CD8-positive, alpha-beta memory T cell (primary cell): Measurements from ENCODE around the gene TOX2. TPM values are rescaled to one million over a fixed set of nuclear protein-coding genes. Genes with fewer than 3 reads are reported as not detected.

Source experiments
- CTCF ChIA-PET: fragments of 350-600 bp; sonication (Branson Sonifier 250); formaldehyde crosslinking; loops from one replicate; lab custom pipeline; 2021; ENCODE audit warnings: antibody characterized with exemption; lab: Charles Lee
- POLR2A ChIA-PET: fragments of 350-600 bp; sonication (Branson Sonifier 250); formaldehyde crosslinking; loops from one replicate; lab custom pipeline; 2021; ENCODE audit warnings: antibody characterized with exemption; lab: Charles Lee
- DNase-seq, 5 donors: peaks; one replicate each; pipeline versions ENCODE4 v3.0.0 to v3.0.0-alpha.2; 2020 to 2022; ENCODE audit warnings: mixed read lengths in 1 of 5
- H3K27ac ChIP-seq: one replicate; pipeline ENCODE4 v1.7.0; 2013; ENCODE audit warnings: low read depth, mild to moderate bottlenecking, low read length, moderate library complexity
- H3K27me3 ChIP-seq: 2 replicates; pipeline ENCODE4 v1.7.0; 2013; ENCODE audit warnings: low read length, mild to moderate bottlenecking; ENCODE audit not compliant: insufficient read depth, poor library complexity, severe bottlenecking
- H3K36me3 ChIP-seq: 2 replicates; pipeline ENCODE4 v1.7.0; 2013; ENCODE audit warnings: mild to moderate bottlenecking, low read length, moderate library complexity; ENCODE audit not compliant: insufficient read depth
- H3K4me1 ChIP-seq: 2 replicates; pipeline ENCODE4 v1.7.0; 2013; ENCODE audit warnings: mild to moderate bottlenecking, low read length, moderate library complexity; ENCODE audit not compliant: insufficient read depth
- H3K4me3 ChIP-seq: 2 replicates; pipeline ENCODE4 v1.7.0; 2013; ENCODE audit warnings: mild to moderate bottlenecking, low read length
- H3K9me3 ChIP-seq: 2 replicates; pipeline ENCODE4 v1.7.0; 2013; ENCODE audit warnings: mild to moderate bottlenecking, low read length
- H3K27ac Mint-ChIP-seq, 8 donors: one replicate each; pipeline ENCODE4 v1.8.0; 2020 to 2021; ENCODE audit warnings: mixed read lengths in 8 of 8, mild to moderate bottlenecking in 6 of 8, inconsistent platforms in 3 of 8, moderate library complexity in 3 of 8
- H3K27me3 Mint-ChIP-seq, 2 donors: one replicate each; pipeline ENCODE4 v1.8.0; 2020 to 2021; ENCODE audit warnings: mixed read lengths in 2 of 2, mild to moderate bottlenecking in 1 of 2, moderate library complexity in 1 of 2
- H3K36me3 Mint-ChIP-seq, 3 donors: one replicate each; pipeline ENCODE4 v1.8.0; 2020 to 2021; ENCODE audit warnings: mixed read lengths in 3 of 3, inconsistent platforms in 1 of 3, mild to moderate bottlenecking in 1 of 3
- H3K4me1 Mint-ChIP-seq, 3 donors: one replicate each; pipeline ENCODE4 v1.8.0; 2020 to 2021; ENCODE audit warnings: mixed read lengths in 3 of 3, inconsistent platforms in 1 of 3, mild to moderate bottlenecking in 1 of 3
- H3K4me3 Mint-ChIP-seq, 7 donors: one replicate each; pipeline ENCODE4 v1.8.0; 2020 to 2021; ENCODE audit warnings: mixed read lengths in 7 of 7, mild to moderate bottlenecking in 6 of 7, moderate library complexity in 4 of 7, inconsistent platforms in 2 of 7
- H3K9me3 Mint-ChIP-seq, 5 donors: one replicate each; pipeline ENCODE4 v1.8.0; 2020 to 2022; ENCODE audit warnings: mixed read lengths in 5 of 5, mild to moderate bottlenecking in 3 of 5, moderate library complexity in 2 of 5, inconsistent platforms in 1 of 5
- polyA plus RNA-seq: library from polyadenylated mRNA; unstranded; fragments of 300-500 nt; fragmentation: Illumina TruSeq; gene quantifications from one replicate; pipeline ENCODE4 v1.2.3, GENCODE V29; 2021
- total RNA-seq, 2 experiments: library from RNA; stranded (reverse); gene quantifications; one replicate each; pipeline ENCODE4 v1.2.3, GENCODE V29; 2021

The TOX2 gene
- total and polyA plus RNA-seq, 3 experiments from 2014 or later: 0.35 to 1.2 (median 0.39) TPM

- peaks cover 32 to 44% (median 32%) of the 10 kb centered on the region in 3 donors for H3K4me1 Mint-ChIP-seq
- no peaks in the 10 kb centered on the region for H3K9me3 ChIP-seq
- peaks cover 35% of the 10 kb centered on the region for H3K4me1 ChIP-seq
- ChIA-PET CTCF (interaction anchor here (1.0 to 1.3 kb wide), 4 partner anchors 14 to 268 kb away, joined by 3 read pairs; no protein-coding TSS in a partner anchor), POLR2A (no interaction called here)
- H3K4me3 ChIP-seq: no peak overlapping the region
- H3K27ac ChIP-seq: no peak overlapping the region
- no peaks in the 10 kb centered on the region for H3K9me3 Mint-ChIP-seq
- H3K36me3 Mint-ChIP-seq: no peaks in the 10 kb centered on the region
- no peaks in the 10 kb centered on the region for H3K36me3 ChIP-seq
- no peak overlapping the region for H3K27ac Mint-ChIP-seq
- no peak overlapping the region for H3K4me3 Mint-ChIP-seq
- peaks cover 26 to 28% of the 10 kb centered on the region in 2 donors for H3K27me3 Mint-ChIP-seq
- no peaks in the 10 kb centered on the region for H3K27me3 ChIP-seq
- no peak for DNase-seq
These were observed 103.2 kb downstream of the TOX2 start for GRCh38 chr20:44017905-44018258.

- Mint-ChIP-seq H3K27ac (no peak overlapping the region), H3K4me1 (peaks cover 28 to 44% (median 32%) of the 10 kb centered on the region in 3 donors), H3K27me3 (peaks cover 25 to 27% of the 10 kb centered on the region in 2 donors), H3K4me3 (peak overlapping the region in 2 of 7 donors; percentile 36 to 82), H3K36me3 (no peaks in the 10 kb centered on the region), H3K9me3 (no peaks in the 10 kb centered on the region)
- Histone ChIP-seq H3K4me3 (no peak overlapping the region), H3K27ac (no peak overlapping the region), H3K36me3 (no peaks in the 10 kb centered on the region), H3K4me1 (peaks cover 35% of the 10 kb centered on the region), H3K27me3 (no peaks in the 10 kb centered on the region), H3K9me3 (no peaks in the 10 kb centered on the region)
- DNase-seq: no peak
- CTCF ChIA-PET: interaction anchor here (1.0 to 1.3 kb wide), 5 partner anchors 14 to 268 kb away, joined by 3 read pairs; no protein-coding TSS in a partner anchor
- POLR2A ChIA-PET: no interaction called here
These were observed 103.7 kb downstream of the TOX2 start for GRCh38 chr20:44018259-44018941.

GRCh38 chr20:44018942-44019637 lies 104.4 kb downstream of the TOX2 start:
- ChIA-PET POLR2A (no interaction called here), CTCF (interaction anchor here (0.6 to 1.1 kb wide), 5 partner anchors 13 to 250 kb away, joined by 3 read pairs; no protein-coding TSS in a partner anchor)
- no peak overlapping the region for H3K27ac ChIP-seq
- no peaks in the 10 kb centered on the region for H3K9me3 ChIP-seq
- H3K27ac Mint-ChIP-seq: peak overlapping the region in 5 of 8 donors; percentile 12 to 70 (median 54)
- peaks cover 22 to 23% of the 10 kb centered on the region in 2 donors for H3K27me3 Mint-ChIP-seq
- no peaks in the 10 kb centered on the region for H3K9me3 Mint-ChIP-seq
- H3K36me3 ChIP-seq: no peaks in the 10 kb centered on the region
- H3K4me3 Mint-ChIP-seq: peak overlapping the region; percentile 29 to 82 (median 71)
- peak overlapping the region; percentile 40 for H3K4me3 ChIP-seq
- H3K27me3 ChIP-seq: no peaks in the 10 kb centered on the region
- H3K36me3 Mint-ChIP-seq: no peaks in the 10 kb centered on the region
- no peak for DNase-seq
- peaks cover 35% of the 10 kb centered on the region for H3K4me1 ChIP-seq
- peaks cover 28 to 44% (median 32%) of the 10 kb centered on the region in 3 donors for H3K4me1 Mint-ChIP-seq

GRCh38 chr20:44019638-44020335 lies 105.1 kb downstream of the TOX2 start:
- H3K4me3 Mint-ChIP-seq: peak overlapping the region; percentile 29 to 82 (median 71)
- peak overlapping the region in 7 of 8 donors; percentile 22 to 87 (median 61) for H3K27ac Mint-ChIP-seq
- no peaks in the 10 kb centered on the region for H3K36me3 ChIP-seq
- DNase-seq: peak in 3 of 5 donors; percentile 14 to 53 (median 14)
- ChIA-PET CTCF (interaction anchor here (0.6 to 0.9 kb wide), 2 partner anchors 179 to 250 kb away, joined by 3 read pairs; no protein-coding TSS in a partner anchor), POLR2A (no interaction called here)
- H3K36me3 Mint-ChIP-seq: no peaks in the 10 kb centered on the region
- no peaks in the 10 kb centered on the region for H3K9me3 ChIP-seq
- H3K4me1 ChIP-seq: peaks cover 35% of the 10 kb centered on the region
- H3K27me3 Mint-ChIP-seq: peaks cover 20 to 22% of the 10 kb centered on the region in 2 donors
- no peaks in the 10 kb centered on the region for H3K9me3 Mint-ChIP-seq
- H3K27ac ChIP-seq: no peak overlapping the region
- no peaks in the 10 kb centered on the region for H3K27me3 ChIP-seq
- H3K4me1 Mint-ChIP-seq: peaks cover 28 to 44% (median 32%) of the 10 kb centered on the region in 3 donors
- peak overlapping the region; percentile 40 for H3K4me3 ChIP-seq

GRCh38 chr20:44020406-44021148 lies 105.9 kb downstream of the TOX2 start:
- no peaks in the 10 kb centered on the region for H3K27me3 ChIP-seq
- no peaks in the 10 kb centered on the region for H3K36me3 Mint-ChIP-seq
- H3K27ac Mint-ChIP-seq: peak overlapping the region in 4 of 8 donors; percentile 10 to 68 (median 34)
- H3K9me3 Mint-ChIP-seq: no peaks in the 10 kb centered on the region
- no peak for DNase-seq
- H3K4me3 Mint-ChIP-seq: peak overlapping the region in 6 of 7 donors; percentile 67 to 82 (median 74)
- no peak overlapping the region for H3K27ac ChIP-seq
- peaks cover 28 to 44% (median 32%) of the 10 kb centered on the region in 3 donors for H3K4me1 Mint-ChIP-seq
- H3K4me1 ChIP-seq: peaks cover 35% of the 10 kb centered on the region
- CTCF ChIA-PET: interaction anchor here (0.9 kb wide), 1 partner anchor 180 kb away, joined by 3 read pairs; no protein-coding TSS in a partner anchor
- H3K4me3 ChIP-seq: no peak overlapping the region
- H3K9me3 ChIP-seq: no peaks in the 10 kb centered on the region
- H3K36me3 ChIP-seq: no peaks in the 10 kb centered on the region
- POLR2A ChIA-PET: no interaction called here
- H3K27me3 Mint-ChIP-seq: peaks cover 20 to 22% of the 10 kb centered on the region in 2 donors

- ChIA-PET POLR2A (no interaction called here), CTCF (no interaction called here)
- Mint-ChIP-seq H3K36me3 (no peaks in the 10 kb centered on the region), H3K27me3 (peaks cover 20 to 26% of the 10 kb centered on the region in 2 donors), H3K27ac (peak overlapping the region in 2 of 8 donors; percentile 10 to 58), H3K4me3 (peak overlapping the region in 4 of 7 donors; percentile 7 to 33 (median 27)), H3K4me1 (peaks cover 28 to 44% (median 32%) of the 10 kb centered on the region in 3 donors), H3K9me3 (no peaks in the 10 kb centered on the region)
- Histone ChIP-seq H3K27me3 (no peaks in the 10 kb centered on the region), H3K4me1 (peaks cover 35% of the 10 kb centered on the region), H3K36me3 (no peaks in the 10 kb centered on the region), H3K27ac (no peak overlapping the region), H3K4me3 (no peak overlapping the region), H3K9me3 (no peaks in the 10 kb centered on the region)
- DNase-seq: no peak
These were observed 106.5 kb downstream of the TOX2 start for GRCh38 chr20:44021186-44021585.

- Histone ChIP-seq H3K36me3 (no peaks in the 10 kb centered on the region), H3K4me3 (no peak overlapping the region), H3K27me3 (no peaks in the 10 kb centered on the region), H3K27ac (no peak overlapping the region), H3K9me3 (no peaks in the 10 kb centered on the region), H3K4me1 (peaks cover 35% of the 10 kb centered on the region)
- ChIA-PET CTCF (no interaction called here), POLR2A (no interaction called here)
- peaks cover 28 to 44% (median 32%) of the 10 kb centered on the region in 3 donors for H3K4me1 Mint-ChIP-seq
- peaks cover 20 to 29% of the 10 kb centered on the region in 2 donors for H3K27me3 Mint-ChIP-seq
- no peaks in the 10 kb centered on the region for H3K36me3 Mint-ChIP-seq
- DNase-seq: no peak
- H3K9me3 Mint-ChIP-seq: no peaks in the 10 kb centered on the region
- no peak overlapping the region for H3K4me3 Mint-ChIP-seq
- H3K27ac Mint-ChIP-seq: no peak overlapping the region
These were observed 107.2 kb downstream of the TOX2 start for GRCh38 chr20:44021900-44022299.
